K562 (cell line): ENCODE results near the gene DCLK1. TPM values are rescaled to one million over a fixed set of nuclear protein-coding genes. Genes with fewer than 3 reads are reported as not detected.

ENCODE experiments used
- ATAC-seq: fragments of 200-7000 bp; cut with Tn5 transposase; 3 replicates; pipeline ENCODE4 v1.9.1; 2020; ENCODE audit warnings: moderate library complexity
- BruUV-seq: library from RNA; stranded (reverse); fragments of 400-500 nt; replicated peaks from 2 replicates; lab custom pipeline; 2021; lab: Mats Ljungman, UMichigan
- CTCF ChIA-PET: fragments of 300-600 bp; formaldehyde crosslinking; extraction: SDS; loops from one replicate; lab custom pipeline; 2021; ENCODE audit warnings: low intra/inter-chr PET ratio; lab: Yijun Ruan, JAX
- POLR2A ChIA-PET: fragments of 300-600, 350-650 bp; sonication (Branson Sonifier 250); formaldehyde crosslinking; extraction: SDS; loops from one replicate; lab custom pipeline; 2021; ENCODE audit warnings: antibody characterized with exemption, inconsistent platforms; lab: Yijun Ruan, JAX
- DNase-seq, 4 experiments: peaks; one replicate each; pipeline versions ENCODE4 v3.0.0 to v3.0.0-alpha.2; 2011 to 2018; ENCODE audit warnings: low spot score in 3 of 4, mixed read lengths in 3 of 4; ENCODE audit errors: extremely low read depth in 1 of 4
- FAIRE-seq: peaks from 2 replicates; lab custom pipeline; 2011; peaks lifted over from hg19 to GRCh38; lab: Jason Lieb, UNC
- H2AFZ ChIP-seq: 2 replicates; pipeline ENCODE4 v1.6.0; 2011; ENCODE audit warnings: low read depth, low read length, control low read depth, inconsistent platforms
- H3K27ac ChIP-seq: fragments of 200-600 bp; 3 replicates; pipeline ENCODE4 v1.8.0; 2011; ENCODE audit warnings: low read depth, mild to moderate bottlenecking, control low read depth, inconsistent platforms, low read length, moderate library complexity, mixed read lengths; ENCODE audit errors: extremely low read depth
- H3K27me3 ChIP-seq, 2 experiments: fragments of 300-600 bp in 1 of 2; 2 replicates in 1 of 2; 3 replicates in 1 of 2; pipeline versions ENCODE4 v1.6.0 to v1.8.0; 2011; ENCODE audit warnings: inconsistent platforms in 2 of 2, low read length in 2 of 2, mild to moderate bottlenecking in 1 of 2, mixed read lengths in 1 of 2, moderate library complexity in 1 of 2; ENCODE audit not compliant: control insufficient read depth in 2 of 2, insufficient read depth in 2 of 2
- H3K36me3 ChIP-seq: fragments of 300-600 bp; 3 replicates; pipeline ENCODE4 v1.8.0; 2011; ENCODE audit warnings: mild to moderate bottlenecking, low read length, inconsistent platforms; ENCODE audit not compliant: control insufficient read depth, insufficient read depth
- H3K4me1 ChIP-seq, 2 experiments: fragments of 200-600 bp in 1 of 2; replicated peaks in 1 of 2; 2 replicates in 1 of 2; 3 replicates in 1 of 2; pipeline versions ENCODE4 v1.5.1 to v1.8.0; 2011; ENCODE audit warnings: inconsistent platforms in 2 of 2, low read length in 2 of 2, mild to moderate bottlenecking in 1 of 2, mixed read lengths in 1 of 2, moderate library complexity in 1 of 2; ENCODE audit not compliant: control insufficient read depth in 2 of 2, insufficient read depth in 2 of 2
- H3K4me2 ChIP-seq: 2 replicates; pipeline ENCODE4 v1.6.1; 2011; ENCODE audit warnings: low read length, control low read depth, inconsistent platforms, mixed read lengths; ENCODE audit not compliant: insufficient read depth
- H3K4me3 ChIP-seq: fragments of 200-600 bp; sonication (generic), shearing (Covaris generic); 2 replicates; pipeline ENCODE4 v1.5.1; 2016; ENCODE audit warnings: control low read depth, inconsistent platforms
- H3K79me2 ChIP-seq: fragments of 200-600 bp; 3 replicates; pipeline ENCODE4 v1.8.0; 2011; ENCODE audit warnings: low read length, inconsistent platforms; ENCODE audit not compliant: control insufficient read depth, insufficient read depth
- H3K9ac ChIP-seq, 2 experiments: 2 replicates each; pipeline versions ENCODE4 v1.6.0 to v1.6.1; 2011; ENCODE audit warnings: low read depth in 2 of 2, low read length in 2 of 2, control low read depth in 1 of 2, inconsistent platforms in 1 of 2, mild to moderate bottlenecking in 1 of 2, mixed read lengths in 1 of 2; ENCODE audit not compliant: insufficient read depth in 1 of 2
- H3K9me1 ChIP-seq: one replicate; pipeline ENCODE4 v1.6.0; 2011; ENCODE audit warnings: inconsistent platforms, mild to moderate bottlenecking, low read length, moderate library complexity; ENCODE audit not compliant: control insufficient read depth, insufficient read depth
- H3K9me3 ChIP-seq: replicated peaks from 2 replicates; pipeline ENCODE4 v1.5.1; 2011; ENCODE audit warnings: low read depth, low read length, inconsistent platforms; ENCODE audit not compliant: control insufficient read depth, insufficient read depth
- H4K20me1 ChIP-seq: replicated peaks from 2 replicates; pipeline ENCODE4 v1.6.1; 2011; ENCODE audit warnings: low read length, inconsistent platforms, mixed read lengths; ENCODE audit not compliant: control insufficient read depth, insufficient read depth
- AFF4 ChIP-seq: sonication (generic); formaldehyde crosslinking; IDR thresholded peaks from 2 replicates; pipeline ENCODE4 v1.8.0; 2023; ENCODE audit warnings: mild to moderate bottlenecking, missing genetic modification reagents
- ASH1L ChIP-seq: fragments of 450-650 bp; IDR thresholded peaks from 2 replicates; pipeline ENCODE4 v1.6.1; 2018; ENCODE audit warnings: borderline replicate concordance, mild to moderate bottlenecking, low read depth; ENCODE audit not compliant: partially characterized antibody
- IFI16 ChIP-seq: fragments of 250-450 bp; sonication (Bioruptor Pico); IDR thresholded peaks from 2 replicates; pipeline ENCODE4 v2.1.2; 2022; ENCODE audit warnings: mild to moderate bottlenecking, inconsistent platforms
- MCM7 ChIP-seq, 2 experiments: fragments of 450-650 bp; IDR thresholded peaks; 2 replicates each; pipeline ENCODE4 v1.6.1; 2016 to 2018
- PRMT5 ChIP-seq: sonication (generic); formaldehyde crosslinking; IDR thresholded peaks from 2 replicates; pipeline ENCODE4 v1.5.0; 2020; ENCODE audit warnings: missing genetic modification reagents
- SAFB2 ChIP-seq: fragments of 200-400 bp; formaldehyde crosslinking; IDR thresholded peaks from 2 replicates; pipeline ENCODE4 v1.6.1; 2018; ENCODE audit warnings: borderline replicate concordance, low read length, low read depth, moderate library complexity; ENCODE audit not compliant: severe bottlenecking
- SMARCE1 ChIP-seq: fragments of 450-650 bp; IDR thresholded peaks from 2 replicates; pipeline ENCODE4 v1.7.1; 2016; ENCODE audit warnings: mild to moderate bottlenecking
- ZNF143 ChIP-seq: sonication (generic); formaldehyde crosslinking; IDR thresholded peaks from 2 replicates; pipeline ENCODE4 v1.9.0; 2022; ENCODE audit warnings: mild to moderate bottlenecking, missing genetic modification reagents
- ZNF232 ChIP-seq: sonication (generic); formaldehyde crosslinking; IDR thresholded peaks from 2 replicates; pipeline ENCODE4 v1.8.0; 2022; ENCODE audit warnings: mild to moderate bottlenecking, missing genetic modification reagents
- ZNF384 ChIP-seq: IDR thresholded peaks from 2 replicates; pipeline ENCODE4 v1.6.1; 2012; ENCODE audit warnings: low read depth, low read length, improper control_type of control experiment
- ZNF512 ChIP-seq: IDR thresholded peaks from 2 replicates; pipeline ENCODE4 v1.6.1; 2016; ENCODE audit warnings: missing genetic modification characterization, missing compliant biosample characterization
- ZNF717 ChIP-seq: fragments of 250-450 bp; sonication (Bioruptor Pico); IDR thresholded peaks from 2 replicates; pipeline ENCODE4 v1.5.0; 2021
- WGBS: fragments of 100-300 bp; shearing (Covaris generic); methylation state at CpG from one replicate; pipeline ENCODE4 v1.1.6; 2016; ENCODE audit warnings: low coverage, mixed read lengths; ENCODE audit not compliant: insufficient coverage; ENCODE audit errors: missing lambda C conversion rate; 5-methylcytosine and 5-hydroxymethylcytosine counted together
- in situ Hi-C: fragments of 300-500 bp; cut with MboI; formaldehyde crosslinking; loops from 4 replicates; pipeline ENCODE4 v1.15.0; 2018; ENCODE audit warnings: inconsistent platforms, mixed read lengths
- intact Hi-C: fragments of 100-400 bp; cut with micrococcal nuclease; formaldehyde crosslinking; loops from 2 replicates; pipeline ENCODE4 v1.14.2; 2022
- polyA plus RNA-seq, 8 experiments: library from polyadenylated mRNA; depleted of rRNA in 4 of 8; stranded (reverse) in 5 of 8; unstranded in 3 of 8; fragments of >200 nt; fragmentation: Nextera tagmentation in 2 of 8; fragmentation: Illumina TruSeq in 1 of 8; extraction: Ambion mirVana in 2 of 8; extraction: Trizol in 1 of 8; gene quantifications; 2 replicates each; pipeline versions ENCODE4 v1.2.1 to v1.2.3, GENCODE V29; 2011 to 2014; ENCODE audit warnings: inconsistent platforms in 1 of 8, missing spikeins in 1 of 8
- total RNA-seq, 7 experiments: library from RNA; depleted of rRNA in 6 of 7; stranded (reverse); fragments of >200 nt in 6 of 7; fragmentation: Illumina TruSeq in 2 of 7; extraction: Trizol in 2 of 7; gene quantifications; 2 replicates each; pipeline versions ENCODE4 v1.2.1 to v1.2.3, GENCODE V29; 2011 to 2021; ENCODE audit warnings: low replicate concordance in 1 of 7
- TF ChIP-seq, protein P1 (sequence below): sonication (generic); formaldehyde crosslinking; IDR thresholded peaks from 2 replicates; pipeline ENCODE4 v1.8.1; 2022; ENCODE audit warnings: missing genetic modification reagents

The DCLK1 gene
- total and polyA plus RNA-seq, 9 of the 15 experiments (the other 6 are each of a cell fraction or from before 2014, with no cell fraction given): 0.07 TPM; not detected in 8

GRCh38 chr13:35956074-35956473 is 175.1 kb downstream of the DCLK1 start (continued):
- TF ChIP-seq SMARCE1: no peak
- TF ChIP-seq, protein P1, sequence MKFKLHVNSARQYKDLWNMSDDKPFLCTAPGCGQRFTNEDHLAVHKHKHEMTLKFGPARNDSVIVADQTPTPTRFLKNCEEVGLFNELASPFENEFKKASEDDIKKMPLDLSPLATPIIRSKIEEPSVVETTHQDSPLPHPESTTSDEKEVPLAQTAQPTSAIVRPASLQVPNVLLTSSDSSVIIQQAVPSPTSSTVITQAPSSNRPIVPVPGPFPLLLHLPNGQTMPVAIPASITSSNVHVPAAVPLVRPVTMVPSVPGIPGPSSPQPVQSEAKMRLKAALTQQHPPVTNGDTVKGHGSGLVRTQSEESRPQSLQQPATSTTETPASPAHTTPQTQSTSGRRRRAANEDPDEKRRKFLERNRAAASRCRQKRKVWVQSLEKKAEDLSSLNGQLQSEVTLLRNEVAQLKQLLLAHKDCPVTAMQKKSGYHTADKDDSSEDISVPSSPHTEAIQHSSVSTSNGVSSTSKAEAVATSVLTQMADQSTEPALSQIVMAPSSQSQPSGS (CRISPR knock-in tag): no peak
- TF ChIP-seq ZNF232 (CRISPR knock-in tag): no peak
- TF ChIP-seq AFF4 (CRISPR knock-in tag): no peak
- TF ChIP-seq MCM7 (IDR thresholded peaks at IDR 0.05): no peak
- TF ChIP-seq, all 486 proteins: peak for 0

GRCh38 chr13:35954207-35954560 is 177.0 kb downstream of the DCLK1 start:
- Histone ChIP-seq H3K9me3 (no peaks in the 10 kb centered on the region), H4K20me1 (no peaks in the 10 kb centered on the region), H3K27me3 (no peaks in the 10 kb centered on the region), H3K9me1 (no peaks in the 10 kb centered on the region), H3K4me1 (no peaks in the 10 kb centered on the region), H3K27ac (no peak overlapping the region), H3K4me2 (no peak overlapping the region), H2AFZ (no peak overlapping the region), H3K9ac (no peak overlapping the region), H3K79me2 (no peaks in the 10 kb centered on the region), H3K36me3 (no peaks in the 10 kb centered on the region), H3K4me3 (no peak overlapping the region)
- ChIA-PET CTCF (no interaction called here), POLR2A (no interaction called here)
- DNase-seq: no peak
- FAIRE-seq: no peak
- no TSS peak for BruUV-seq
- 0% methylated on average over 3 of the region's 3 CpGs for WGBS
- ATAC-seq: no peak
- intact Hi-C loops: no loop called here
- in situ Hi-C loops: no loop called here
- no peak for TF ChIP-seq ASH1L
- no peak for TF ChIP-seq IFI16
- TF ChIP-seq PRMT5: no peak
- no peak for TF ChIP-seq ZNF384
- TF ChIP-seq ZNF512 (tag): no peak
- TF ChIP-seq SAFB2: no peak
- TF ChIP-seq ZNF717 (CRISPR knock-in tag): no peak
- TF ChIP-seq ZNF143 (CRISPR knock-in tag): no peak
